Caco-2 (cell line): Measurements from ENCODE around the gene TEX264. TPM values are rescaled to one million over a fixed set of nuclear protein-coding genes. Genes with fewer than 3 reads are reported as not detected.

Source experiments
- BruUV-seq: library from RNA; stranded (reverse); fragments of 400-500 nt; replicated peaks from 2 replicates; lab custom pipeline; 2021; lab: Mats Ljungman, UMichigan
- CTCF ChIA-PET: fragments of 300-600 bp; sonication (Branson Sonifier 250); formaldehyde crosslinking; loops from one replicate; lab custom pipeline; 2022; ENCODE audit warnings: antibody characterized with exemption; lab: Charles Lee
- POLR2A ChIA-PET: fragments of 300-600 bp; sonication (Branson Sonifier 250); formaldehyde crosslinking; loops from one replicate; lab custom pipeline; 2022; ENCODE audit warnings: antibody characterized with exemption; lab: Charles Lee
- DNase-seq, 2 experiments: peaks; one replicate each; pipeline versions ENCODE4 v3.0.0 to v3.0.0-alpha.2; 2020 to 2022
- H3K27me3 ChIP-seq: replicated peaks from 2 replicates; pipeline ENCODE4 v1.6.0; 2011; ENCODE audit warnings: low read length; ENCODE audit not compliant: control insufficient read depth, insufficient read depth
- H3K36me3 ChIP-seq: 2 replicates; pipeline ENCODE4 v1.5.1; 2011; ENCODE audit warnings: low read length; ENCODE audit not compliant: control insufficient read depth, insufficient read depth
- H3K4me1 ChIP-seq: fragments of 250-450 bp; sonication (Bioruptor Pico); 2 replicates; pipeline ENCODE4 v1.5.1; 2020; ENCODE audit warnings: mild to moderate bottlenecking
- H3K4me3 ChIP-seq: 2 replicates; pipeline ENCODE4 v1.5.1; 2011; ENCODE audit warnings: low read depth, mild to moderate bottlenecking, control low read depth, low read length
- H3K9me3 ChIP-seq: fragments of 250-450 bp; sonication (Bioruptor Pico); 2 replicates; pipeline ENCODE4 v1.5.1; 2020; ENCODE audit warnings: mild to moderate bottlenecking, moderate library complexity
- H3K27ac Mint-ChIP-seq: one replicate; pipeline ENCODE4 v1.8.0; 2022; ENCODE audit warnings: mixed read lengths; ENCODE audit not compliant: unreplicated experiment
- H3K27me3 Mint-ChIP-seq: one replicate; pipeline ENCODE4 v1.8.0; 2022; ENCODE audit warnings: mixed read lengths; ENCODE audit not compliant: insufficient read depth, unreplicated experiment
- H3K36me3 Mint-ChIP-seq: one replicate; pipeline ENCODE4 v1.8.0; 2022; ENCODE audit warnings: mild to moderate bottlenecking, mixed read lengths; ENCODE audit not compliant: insufficient read depth, unreplicated experiment
- H3K4me1 Mint-ChIP-seq: one replicate; pipeline ENCODE4 v1.8.0; 2022; ENCODE audit warnings: low read depth, mixed read lengths; ENCODE audit not compliant: unreplicated experiment
- H3K4me3 Mint-ChIP-seq: one replicate; pipeline ENCODE4 v1.8.0; 2022; ENCODE audit warnings: mild to moderate bottlenecking, moderate library complexity, mixed read lengths; ENCODE audit not compliant: unreplicated experiment
- H3K9me3 Mint-ChIP-seq: one replicate; pipeline ENCODE4 v1.8.0; 2022; ENCODE audit warnings: mixed read lengths; ENCODE audit not compliant: unreplicated experiment
- CTCF ChIP-seq, 2 experiments: fragments of 200-600 bp in 1 of 2; IDR thresholded peaks; 1 replicate in 1 of 2; 2 replicates in 1 of 2; pipeline versions ENCODE4 v1.5.1 to v1.8.0; 2011 to 2022; ENCODE audit warnings: antibody characterized with exemption in 1 of 2, control low read depth in 1 of 2, inconsistent platforms in 1 of 2, low read depth in 1 of 2, low read length in 1 of 2, mild to moderate bottlenecking in 1 of 2, moderate library complexity in 1 of 2; ENCODE audit not compliant: insufficient read depth in 1 of 2, severe bottlenecking in 1 of 2, unreplicated experiment in 1 of 2
- intact Hi-C: fragments of 100-400 bp; cut with micrococcal nuclease; formaldehyde crosslinking; loops from one replicate; pipeline ENCODE4 v1.10.0; 2022; ENCODE audit not compliant: unreplicated experiment
- total RNA-seq: library from RNA; stranded (reverse); gene quantifications from 2 replicates; pipeline ENCODE4 v1.2.3, GENCODE V29; 2022

The TEX264 gene
- total RNA-seq, 1 experiment from 2014 or later, result 37.9 TPM

GRCh38 chr3:51720292-51721061, 49.4 kb downstream of the TEX264 start:
- Histone ChIP-seq H3K4me3 (no peak overlapping the region), H3K9me3 (no peaks in the 10 kb centered on the region), H3K4me1 (no peaks in the 10 kb centered on the region), H3K27me3 (no peaks in the 10 kb centered on the region; the same call in 1 of the 2 replicates), H3K36me3 (no peaks in the 10 kb centered on the region)
- H3K4me1 Mint-ChIP-seq, result no peaks in the 10 kb centered on the region
- H3K27me3 Mint-ChIP-seq, result peaks cover 16% of the 10 kb centered on the region
- CTCF ChIA-PET, result no interaction called here
- POLR2A ChIA-PET, result no interaction called here
- no peak for DNase-seq
- BruUV-seq, result no TSS peak
- no peaks in the 10 kb centered on the region for H3K9me3 Mint-ChIP-seq
- TF ChIP-seq CTCF (IDR thresholded peaks at IDR 0.05; ENCODE audit: insufficient read depth in 1 of 2, low read depth in 1 of 2, low read length in 1 of 2, severe bottlenecking in 1 of 2, unreplicated experiment in 1 of 2), result no peak
- no peak overlapping the region for H3K4me3 Mint-ChIP-seq
- no peaks in the 10 kb centered on the region for H3K36me3 Mint-ChIP-seq
- H3K27ac Mint-ChIP-seq, result no peak overlapping the region
- intact Hi-C loops, result no loop called here

GRCh38 chr3:51721062-51721745, 50.2 kb downstream of the TEX264 start:
- Histone ChIP-seq H3K9me3 (no peaks in the 10 kb centered on the region), H3K27me3 (no peaks in the 10 kb centered on the region), H3K36me3 (no peaks in the 10 kb centered on the region), H3K4me3 (no peak overlapping the region), H3K4me1 (no peaks in the 10 kb centered on the region)
- POLR2A ChIA-PET, result no interaction called here
- no peaks in the 10 kb centered on the region for H3K9me3 Mint-ChIP-seq
- no peak overlapping the region for H3K27ac Mint-ChIP-seq
- no peaks in the 10 kb centered on the region for H3K36me3 Mint-ChIP-seq
- TF ChIP-seq CTCF (IDR thresholded peaks at IDR 0.05; ENCODE audit: insufficient read depth in 1 of 2, low read depth in 1 of 2, low read length in 1 of 2, severe bottlenecking in 1 of 2, unreplicated experiment in 1 of 2), result no peak
- no peak for DNase-seq
- H3K4me3 Mint-ChIP-seq, result no peak overlapping the region
- intact Hi-C loops, result no loop called here
- no peaks in the 10 kb centered on the region for H3K4me1 Mint-ChIP-seq
- CTCF ChIA-PET, result no interaction called here
- peaks cover 14% of the 10 kb centered on the region for H3K27me3 Mint-ChIP-seq
- BruUV-seq, result no TSS peak

- Mint-ChIP-seq H3K4me3 (no peak overlapping the region), H3K4me1 (no peaks in the 10 kb centered on the region), H3K36me3 (no peaks in the 10 kb centered on the region), H3K9me3 (no peaks in the 10 kb centered on the region), H3K27ac (no peak overlapping the region), H3K27me3 (peaks cover 9% of the 10 kb centered on the region)
- DNase-seq, result no peak
- Histone ChIP-seq H3K4me1 (no peaks in the 10 kb centered on the region), H3K36me3 (no peaks in the 10 kb centered on the region), H3K27me3 (no peaks in the 10 kb centered on the region), H3K9me3 (no peaks in the 10 kb centered on the region), H3K4me3 (no peak overlapping the region)
- intact Hi-C loops, result loop anchor here (2.0 kb wide), 1 partner anchor 78 kb away; no protein-coding TSS in a partner anchor
- no TSS peak for BruUV-seq
- ChIA-PET CTCF (no interaction called here), POLR2A (no interaction called here)
- no peak for TF ChIP-seq CTCF (IDR thresholded peaks at IDR 0.05; ENCODE audit: insufficient read depth in 1 of 2, low read depth in 1 of 2, low read length in 1 of 2, severe bottlenecking in 1 of 2, unreplicated experiment in 1 of 2)
Observed at GRCh38 chr3:51722362-51722761, 51.3 kb downstream of the TEX264 start.
